ENCODE data around the gene CDH4. TPM values are rescaled to one million over a fixed set of nuclear protein-coding genes. Genes with fewer than 3 reads are reported as not detected.
"Not testable (repeated sequence)": the region's sequence is repeated elsewhere in the genome, so short reads cannot be mapped to it uniquely, and the experiment has no call there.

Gene CDH4
- total RNA-seq, 2 experiments from 2014 or later: 0.10 to 0.15 TPM

- DNase-seq: no peak
Measured at GRCh38 chr20:61443443-61444126, 191.5 kb downstream of the CDH4 start.

GRCh38 chr20:61444637-61445036 is 192.6 kb downstream of the CDH4 start:
- Mint-ChIP-seq H3K9me3 (no peaks in the 10 kb centered on the region), H3K4me3 (no peak overlapping the region), H3K27me3 (ENCODE audit: low read depth) (peaks cover 5% of the 10 kb centered on the region), H3K36me3 (ENCODE audit: low read depth) (no peaks in the 10 kb centered on the region), H3K27ac (no peak overlapping the region), H3K4me1 (ENCODE audit: low read depth) (no peaks in the 10 kb centered on the region)
- intact Hi-C loops (cut with micrococcal nuclease): no loop called here
- DNase-seq: no peak
- CTCF ChIA-PET: no interaction called here

More at GRCh38 chr20:61443443-61444126, 191.5 kb downstream of the CDH4 start:
- Mint-ChIP-seq H3K4me3 (no peak overlapping the region), H3K27ac (no peak overlapping the region), H3K4me1 (ENCODE audit: low read depth) (no peaks in the 10 kb centered on the region), H3K36me3 (ENCODE audit: low read depth) (no peaks in the 10 kb centered on the region), H3K9me3 (no peaks in the 10 kb centered on the region), H3K27me3 (ENCODE audit: low read depth) (peaks cover 4% of the 10 kb centered on the region)
- CTCF ChIA-PET: no interaction called here
- intact Hi-C loops (cut with micrococcal nuclease): no loop called here

GRCh38 chr20:61445138-61445537 is 193.1 kb downstream of the CDH4 start:
- Mint-ChIP-seq H3K36me3 (ENCODE audit: low read depth) (no peaks in the 10 kb centered on the region), H3K9me3 (peaks cover 1% of the 10 kb centered on the region), H3K4me3 (no peak overlapping the region), H3K27ac (no peak overlapping the region), H3K4me1 (ENCODE audit: low read depth) (no peaks in the 10 kb centered on the region), H3K27me3 (ENCODE audit: low read depth) (peaks cover 5% of the 10 kb centered on the region)
- no peak for DNase-seq
- CTCF ChIA-PET: no interaction called here
- intact Hi-C loops (cut with micrococcal nuclease): no loop called here

DNA sequence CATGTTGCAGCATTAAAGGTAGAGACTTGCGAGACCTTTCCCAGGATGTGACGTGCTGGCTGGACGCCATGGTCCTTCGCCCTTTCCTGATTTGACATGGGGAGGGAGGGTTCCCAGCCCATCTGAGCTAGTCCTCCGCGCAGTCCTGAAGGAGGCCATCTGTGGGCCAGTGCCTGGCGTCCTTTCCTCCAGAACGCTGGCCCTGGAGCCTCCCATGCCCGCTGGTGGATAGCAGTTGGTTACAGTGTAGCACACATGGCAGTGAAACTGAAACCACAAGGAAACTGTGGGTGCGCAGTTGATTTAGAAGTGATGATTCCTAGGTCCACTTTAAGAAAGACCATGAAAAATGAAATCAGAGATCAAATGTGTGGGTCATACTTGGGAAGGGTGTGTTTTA is 193.7 kb downstream of the CDH4 start:
- Mint-ChIP-seq H3K4me1 (ENCODE audit: low read depth) (no peaks in the 10 kb centered on the region), H3K36me3 (ENCODE audit: low read depth) (no peaks in the 10 kb centered on the region), H3K27me3 (ENCODE audit: low read depth) (peaks cover 5% of the 10 kb centered on the region), H3K4me3 (no peak overlapping the region), H3K9me3 (peaks cover 1% of the 10 kb centered on the region), H3K27ac (no peak overlapping the region)
- DNase-seq: no peak
- intact Hi-C loops (cut with micrococcal nuclease): no loop called here
- CTCF ChIA-PET: no interaction called here

- H3K36me3 Mint-ChIP-seq (ENCODE audit: low read depth): no peaks in the 10 kb centered on the region
- H3K27ac Mint-ChIP-seq: no peak overlapping the region
- no peak for DNase-seq
- H3K27me3 Mint-ChIP-seq (ENCODE audit: low read depth): peaks cover 5% of the 10 kb centered on the region
- peaks cover 1% of the 10 kb centered on the region for H3K9me3 Mint-ChIP-seq
- no peak overlapping the region for H3K4me3 Mint-ChIP-seq
- intact Hi-C loops (cut with micrococcal nuclease): no loop called here
- no peaks in the 10 kb centered on the region for H3K4me1 Mint-ChIP-seq (ENCODE audit: low read depth)
- CTCF ChIA-PET: no interaction called here
Measured at GRCh38 chr20:61447952-61448351, 195.9 kb downstream of the CDH4 start.

GRCh38 chr20:61448386-61448785 is 196.3 kb downstream of the CDH4 start:
- Mint-ChIP-seq H3K9me3 (peaks cover 1% of the 10 kb centered on the region), H3K27me3 (ENCODE audit: low read depth) (peaks cover 5% of the 10 kb centered on the region), H3K4me1 (ENCODE audit: low read depth) (no peaks in the 10 kb centered on the region), H3K27ac (no peak overlapping the region), H3K36me3 (ENCODE audit: low read depth) (no peaks in the 10 kb centered on the region), H3K4me3 (no peak overlapping the region)
- intact Hi-C loops (cut with micrococcal nuclease): no loop called here
- CTCF ChIA-PET: no interaction called here
- DNase-seq: no peak

- H3K4me3 Mint-ChIP-seq: no peak overlapping the region
- no peak overlapping the region for H3K27ac Mint-ChIP-seq
- no peaks in the 10 kb centered on the region for H3K36me3 Mint-ChIP-seq (ENCODE audit: low read depth)
- peaks cover 1% of the 10 kb centered on the region for H3K9me3 Mint-ChIP-seq
- intact Hi-C loops (cut with micrococcal nuclease): no loop called here
- no peaks in the 10 kb centered on the region for H3K4me1 Mint-ChIP-seq (ENCODE audit: low read depth)
- CTCF ChIA-PET: no interaction called here
- peaks cover 5% of the 10 kb centered on the region for H3K27me3 Mint-ChIP-seq (ENCODE audit: low read depth)
- no peak for DNase-seq
Measured at GRCh38 chr20:61449057-61449609, 197.1 kb downstream of the CDH4 start.

- Mint-ChIP-seq H3K27me3 (ENCODE audit: low read depth) (peaks cover 5% of the 10 kb centered on the region), H3K4me1 (ENCODE audit: low read depth) (no peaks in the 10 kb centered on the region), H3K4me3 (no peak overlapping the region), H3K36me3 (ENCODE audit: low read depth) (no peaks in the 10 kb centered on the region), H3K9me3 (peaks cover 1% of the 10 kb centered on the region), H3K27ac (no peak overlapping the region)
- no peak for DNase-seq
- CTCF ChIA-PET: no interaction called here
- intact Hi-C loops (cut with micrococcal nuclease): no loop called here
Measured at GRCh38 chr20:61449916-61450315, 197.9 kb downstream of the CDH4 start.

GRCh38 chr20:61450549-61450948 is 198.5 kb downstream of the CDH4 start:
- no peak overlapping the region for H3K4me3 Mint-ChIP-seq
- no peaks in the 10 kb centered on the region for H3K36me3 Mint-ChIP-seq (ENCODE audit: low read depth)
- H3K4me1 Mint-ChIP-seq (ENCODE audit: low read depth): no peaks in the 10 kb centered on the region
- DNase-seq: no peak
- H3K27ac Mint-ChIP-seq: no peak overlapping the region
- H3K9me3 Mint-ChIP-seq: peaks cover 1% of the 10 kb centered on the region
- H3K27me3 Mint-ChIP-seq (ENCODE audit: low read depth): peaks cover 5% of the 10 kb centered on the region
- CTCF ChIA-PET: no interaction called here
- intact Hi-C loops (cut with micrococcal nuclease): no loop called here

DNA sequence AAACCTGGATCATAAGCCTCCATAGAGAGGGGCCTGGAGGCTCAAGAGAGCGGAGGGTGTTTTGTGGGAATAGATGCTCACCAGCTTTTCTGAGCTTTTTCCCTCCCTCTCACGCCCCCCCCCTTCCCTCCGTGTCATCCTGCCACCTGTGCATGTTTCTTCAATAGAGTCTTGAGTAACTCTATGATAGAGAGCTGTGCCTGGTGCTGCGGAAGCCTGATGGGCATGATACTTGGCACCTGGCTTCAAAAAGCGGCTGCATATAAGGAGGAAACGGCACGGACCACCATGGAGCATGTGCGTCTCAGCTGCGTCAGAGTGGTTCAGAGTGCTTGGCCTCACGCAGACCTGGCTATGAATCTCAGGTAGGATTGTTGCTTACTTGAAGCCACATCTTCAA is 198.9 kb downstream of the CDH4 start:
- no peak for DNase-seq
- H3K27ac Mint-ChIP-seq: no peak overlapping the region
- no peaks in the 10 kb centered on the region for H3K4me1 Mint-ChIP-seq (ENCODE audit: low read depth)
- H3K27me3 Mint-ChIP-seq (ENCODE audit: low read depth): peaks cover 5% of the 10 kb centered on the region
- H3K36me3 Mint-ChIP-seq (ENCODE audit: low read depth): no peaks in the 10 kb centered on the region
- H3K4me3 Mint-ChIP-seq: no peak overlapping the region
- intact Hi-C loops (cut with micrococcal nuclease): no loop called here
- H3K9me3 Mint-ChIP-seq: peaks cover 1% of the 10 kb centered on the region
- CTCF ChIA-PET: no interaction called here

GRCh38 chr20:61451953-61452352 is 199.9 kb downstream of the CDH4 start:
- Mint-ChIP-seq H3K27me3 (ENCODE audit: low read depth) (peaks cover 5% of the 10 kb centered on the region), H3K4me1 (ENCODE audit: low read depth) (no peaks in the 10 kb centered on the region), H3K4me3 (no peak overlapping the region), H3K27ac (no peak overlapping the region), H3K9me3 (peaks cover 1% of the 10 kb centered on the region), H3K36me3 (ENCODE audit: low read depth) (no peaks in the 10 kb centered on the region)
- no peak for DNase-seq
- CTCF ChIA-PET: no interaction called here
- intact Hi-C loops (cut with micrococcal nuclease): no loop called here

DNA sequence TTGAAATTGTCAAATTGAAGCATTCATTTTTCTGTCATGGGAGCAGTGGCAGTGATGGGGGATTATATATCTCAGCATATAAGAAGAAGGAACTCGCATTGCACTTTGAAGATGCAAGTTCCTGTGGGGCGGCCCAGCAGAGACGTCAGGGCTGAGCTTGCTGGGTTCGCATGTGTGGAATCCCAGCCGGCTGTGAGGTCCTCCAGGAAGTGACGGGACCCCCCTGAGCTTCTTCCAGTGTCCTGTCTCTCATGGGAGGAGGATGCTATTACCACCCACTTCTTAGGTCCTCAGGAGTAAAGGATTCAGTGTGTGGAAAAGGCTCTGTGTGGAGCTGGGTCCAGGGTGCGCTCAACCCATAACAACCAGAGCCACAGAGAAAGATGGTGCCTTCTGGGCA is 201.2 kb downstream of the CDH4 start:
- Mint-ChIP-seq H3K9me3 (peaks cover 1% of the 10 kb centered on the region), H3K4me1 (ENCODE audit: low read depth) (no peaks in the 10 kb centered on the region), H3K27me3 (ENCODE audit: low read depth) (peaks cover 2% of the 10 kb centered on the region), H3K36me3 (ENCODE audit: low read depth) (no peaks in the 10 kb centered on the region), H3K4me3 (no peak overlapping the region), H3K27ac (no peak overlapping the region)
- CTCF ChIA-PET: no interaction called here
- intact Hi-C loops (cut with micrococcal nuclease): no loop called here
- DNase-seq: no peak

DNA sequence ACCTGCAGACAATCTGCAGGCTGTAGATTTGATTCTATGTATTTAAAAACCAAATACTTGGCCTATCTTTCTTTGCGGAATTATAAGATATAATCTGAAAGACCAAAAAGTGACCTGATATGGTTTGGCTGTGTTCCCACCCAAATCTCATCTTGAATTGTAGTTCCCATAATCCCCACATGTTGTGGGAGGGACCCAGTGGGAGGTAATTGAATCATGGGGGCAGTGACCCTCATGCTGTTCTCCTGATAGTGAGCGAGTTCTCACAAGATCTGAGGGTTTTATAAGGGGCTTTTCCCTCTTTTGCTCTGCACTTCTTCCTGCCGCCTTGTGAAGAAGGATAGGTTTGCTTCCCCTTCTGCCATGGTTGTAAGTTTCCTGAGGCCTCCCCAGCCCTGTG is 201.6 kb downstream of the CDH4 start:
- H3K27ac Mint-ChIP-seq; H3K4me1 Mint-ChIP-seq (ENCODE audit: low read depth); H3K36me3 Mint-ChIP-seq (ENCODE audit: low read depth); CTCF ChIA-PET; H3K9me3 Mint-ChIP-seq; H3K4me3 Mint-ChIP-seq; intact Hi-C loops (cut with micrococcal nuclease); DNase-seq; H3K27me3 Mint-ChIP-seq (ENCODE audit: low read depth): not testable (repeated sequence)
